ENCODE data around the gene GTF3C2. TPM values are rescaled to one million over a fixed set of nuclear protein-coding genes. Genes with fewer than 3 reads are reported as not detected.

GTF3C2 gene
- polyA plus RNA-seq, 2 of the 4 experiments (the other 2 are of a cell fraction), result 75.4 to 101 TPM

- Histone ChIP-seq H3K4me1 (no peaks in the 10 kb centered on the region), H3K27ac (no peak overlapping the region), H3K9me3 (no peaks in the 10 kb centered on the region), H3K4me2 (no peak overlapping the region), H3K4me3 (no peak overlapping the region)
- CTCF ChIA-PET, result interaction anchor here (0.7 to 1.8 kb wide), 3 partner anchors 8 to 24 kb away, joined by 3 to 5 read pairs (median 5); partner anchors contain the start of genes GTF3C2 and MPV17
- DNase-seq (ENCODE audit: low read depth in 1 of 2, low spot score in 1 of 2), result no peak
- no peak; a peak in 1 of 6 replicates for ATAC-seq
- TF ChIP-seq REST (IDR thresholded peaks at IDR 0.05), result no peak
- TF ChIP-seq HES2 (IDR thresholded peaks at IDR 0.05), result no peak
- no peak for TF ChIP-seq NFE2L2 (conservative IDR thresholded peaks at IDR 0.05; ENCODE audit: low read length)
- TF ChIP-seq CHD2 (IDR thresholded peaks at IDR 0.05; ENCODE audit: low read length, partially characterized antibody), result no peak
- no peak for TF ChIP-seq ZSCAN20 (CRISPR knock-in tag; IDR thresholded peaks at IDR 0.05)
- no peak for TF ChIP-seq FOSB (CRISPR knock-in tag; IDR thresholded peaks at IDR 0.05)
- TF ChIP-seq CEBPB (IDR thresholded peaks at IDR 0.05), result no peak
- no peak for TF ChIP-seq MAZ (IDR thresholded peaks at IDR 0.05; ENCODE audit: borderline replicate concordance, low read depth, low read length)
- TF ChIP-seq KDM5A (IDR thresholded peaks at IDR 0.05), result no peak
- TF ChIP-seq KDM1A (IDR thresholded peaks at IDR 0.05; ENCODE audit: low read depth), result no peak
- no peak for TF ChIP-seq JUN (IDR thresholded peaks at IDR 0.05)
- no peak for FAIRE-seq
- 100% methylated on average over 2 of the region's 2 CpGs for WGBS (ENCODE audit: missing lambda C conversion rate)
- POLR2A ChIA-PET, result interaction anchor here (1.3 kb wide), 1 partner anchor 9 kb away, joined by 6 read pairs; the partner anchor contains the start of gene GTF3C2
Measured at GRCh38 chr2:27347641-27348040, 8.9 kb downstream of the GTF3C2 start.

- WGBS (ENCODE audit: missing lambda C conversion rate), result 95% methylated on average over 7 of the region's 7 CpGs
- CTCF ChIA-PET, result interaction anchor here (1.1 to 5.6 kb wide), 6 partner anchors 8 to 34 kb away, joined by 3 to 25 read pairs (median 4); partner anchors contain the start of genes EIF2B4, MPV17 and SNX17
Measured at GRCh38 chr2:27336173-27336572, 20.4 kb downstream of the GTF3C2 start.

More at GRCh38 chr2:27336173-27336572, 20.4 kb downstream of the GTF3C2 start:
- TF ChIP-seq ZFP36 (IDR thresholded peaks at IDR 0.05; ENCODE audit: borderline replicate concordance, partially characterized antibody), result no peak
- no peak for TF ChIP-seq TFCP2L1 (CRISPR knock-in tag; IDR thresholded peaks at IDR 0.05)
- no peak for TF ChIP-seq HOXB13 (CRISPR knock-in tag; IDR thresholded peaks at IDR 0.05; ENCODE audit: low read depth)
- TF ChIP-seq USF2 (IDR thresholded peaks at IDR 0.05), result no peak
- no peak for TF ChIP-seq CBX8 (IDR thresholded peaks at IDR 0.05)
- TF ChIP-seq JUNB (IDR thresholded peaks at IDR 0.05), result no peak
- TF ChIP-seq FOSB (CRISPR knock-in tag; IDR thresholded peaks at IDR 0.05), result no peak
- TF ChIP-seq NPAS2 (CRISPR knock-in tag; IDR thresholded peaks at IDR 0.05; ENCODE audit: borderline replicate concordance), result no peak
- TF ChIP-seq POLR2A (IDR thresholded peaks at IDR 0.05; ENCODE audit: low read length), result no peak
- no peak for TF ChIP-seq ZSCAN20 (CRISPR knock-in tag; IDR thresholded peaks at IDR 0.05)
- TF ChIP-seq MAX (IDR thresholded peaks at IDR 0.05), result no peak
- TF ChIP-seq MYC (IDR thresholded peaks at IDR 0.05; ENCODE audit: borderline replicate concordance, low read length), result no peak
- TF ChIP-seq ESRRA (IDR thresholded peaks at IDR 0.05; ENCODE audit: borderline replicate concordance, low read length), result no peak
- no peak for TF ChIP-seq E2F6 (IDR thresholded peaks at IDR 0.05; ENCODE audit: borderline replicate concordance, low read depth)
- TF ChIP-seq EP300 (IDR thresholded peaks at IDR 0.05), result no peak
- TF ChIP-seq GATA3 (IDR thresholded peaks at IDR 0.05; ENCODE audit: borderline replicate concordance), result no peak
- DNase-seq (ENCODE audit: low read depth in 1 of 2, low spot score in 1 of 2) (no peak), ATAC-seq (no peak; a peak in 1 of 6 replicates), FAIRE-seq (no peak)
- Histone ChIP-seq H3K4me2 (no peak overlapping the region), H3K27ac (no peak overlapping the region), H3K4me3 (no peak overlapping the region), H3K4me1 (no peaks in the 10 kb centered on the region), H3K9me3 (no peaks in the 10 kb centered on the region)
- POLR2A ChIA-PET, result no interaction called here

Data from A549 (cell line).